DOHH2 (cell line): ENCODE data around the gene CCDC8.

Experiments used
- H3F3A ChIP-seq: fragments of 200-600 bp; sonication (generic), shearing (Covaris generic); 2 replicates; pipeline ENCODE4 v1.6.0; 2016; ENCODE audit warnings: antibody characterized with exemption, mild to moderate bottlenecking; ENCODE audit not compliant: control insufficient read depth, insufficient read depth
- H3K27ac ChIP-seq: fragments of 200-600 bp; sonication (generic); 2 replicates; pipeline ENCODE4 v1.5.1; 2014; ENCODE audit warnings: low read depth, mild to moderate bottlenecking, low read length, moderate library complexity
- H3K27me3 ChIP-seq: fragments of 200-600 bp; sonication (generic); 2 replicates; pipeline ENCODE4 v1.6.1; 2014; ENCODE audit warnings: mild to moderate bottlenecking, low read length, mixed read lengths; ENCODE audit not compliant: control insufficient read depth
- H3K36me3 ChIP-seq: fragments of 200-600 bp; sonication (generic); 2 replicates; pipeline ENCODE4 v1.6.1; 2014; ENCODE audit warnings: mild to moderate bottlenecking, low read length, moderate library complexity, mixed read lengths; ENCODE audit not compliant: control insufficient read depth
- H3K4me1 ChIP-seq: fragments of 200-600 bp; sonication (generic); 2 replicates; pipeline ENCODE4 v1.6.1; 2014; ENCODE audit warnings: mild to moderate bottlenecking, low read length, mixed read lengths; ENCODE audit not compliant: control insufficient read depth
- H3K4me2 ChIP-seq: fragments of 200-600 bp; sonication (generic); 2 replicates; pipeline ENCODE4 v1.6.0; 2014; ENCODE audit warnings: mild to moderate bottlenecking, low read length, moderate library complexity
- H3K4me3 ChIP-seq: fragments of 200-600 bp; sonication (generic); 2 replicates; pipeline ENCODE4 v1.5.1; 2014; ENCODE audit warnings: mild to moderate bottlenecking, low read length, mixed read lengths
- H3K79me2 ChIP-seq: fragments of 200-600 bp; sonication (generic); 2 replicates; pipeline ENCODE4 v1.6.1; 2014; ENCODE audit warnings: mild to moderate bottlenecking, low read length, mixed read lengths; ENCODE audit not compliant: control insufficient read depth
- H3K9me2 ChIP-seq: fragments of 200-600 bp; sonication (generic); replicated peaks from 2 replicates; pipeline ENCODE4 v1.6.1; 2014; ENCODE audit warnings: mild to moderate bottlenecking, low read length, mixed read lengths; ENCODE audit not compliant: control insufficient read depth
- H3K9me3 ChIP-seq: fragments of 200-600 bp; sonication (generic); 2 replicates; pipeline ENCODE4 v1.6.1; 2014; ENCODE audit warnings: antibody characterized with exemption, low read length, mixed read lengths; ENCODE audit not compliant: control insufficient read depth, insufficient read depth
- H4K20me1 ChIP-seq: fragments of 200-600 bp; sonication (generic); 2 replicates; pipeline ENCODE4 v1.6.0; 2014; ENCODE audit warnings: low read depth, mild to moderate bottlenecking, antibody characterized with exemption, low read length, moderate library complexity; ENCODE audit not compliant: control insufficient read depth, insufficient read depth
- EZH2phosphoT487 ChIP-seq: fragments of 200-600 bp; sonication (generic); IDR thresholded peaks from 2 replicates; pipeline ENCODE4 v1.6.1; 2017; ENCODE audit warnings: borderline replicate concordance, mild to moderate bottlenecking, antibody characterized with exemption, low read length, moderate library complexity, mixed read lengths
- TF ChIP-seq, protein P1 (sequence below): fragments of 200-600 bp; sonication (generic); IDR thresholded peaks from one replicate; pipeline ENCODE4 v1.5.1; 2014; ENCODE audit warnings: antibody characterized with exemption, mild to moderate bottlenecking, low read depth, low read length; ENCODE audit not compliant: poor library complexity, severe bottlenecking

The CCDC8 gene

DNA sequence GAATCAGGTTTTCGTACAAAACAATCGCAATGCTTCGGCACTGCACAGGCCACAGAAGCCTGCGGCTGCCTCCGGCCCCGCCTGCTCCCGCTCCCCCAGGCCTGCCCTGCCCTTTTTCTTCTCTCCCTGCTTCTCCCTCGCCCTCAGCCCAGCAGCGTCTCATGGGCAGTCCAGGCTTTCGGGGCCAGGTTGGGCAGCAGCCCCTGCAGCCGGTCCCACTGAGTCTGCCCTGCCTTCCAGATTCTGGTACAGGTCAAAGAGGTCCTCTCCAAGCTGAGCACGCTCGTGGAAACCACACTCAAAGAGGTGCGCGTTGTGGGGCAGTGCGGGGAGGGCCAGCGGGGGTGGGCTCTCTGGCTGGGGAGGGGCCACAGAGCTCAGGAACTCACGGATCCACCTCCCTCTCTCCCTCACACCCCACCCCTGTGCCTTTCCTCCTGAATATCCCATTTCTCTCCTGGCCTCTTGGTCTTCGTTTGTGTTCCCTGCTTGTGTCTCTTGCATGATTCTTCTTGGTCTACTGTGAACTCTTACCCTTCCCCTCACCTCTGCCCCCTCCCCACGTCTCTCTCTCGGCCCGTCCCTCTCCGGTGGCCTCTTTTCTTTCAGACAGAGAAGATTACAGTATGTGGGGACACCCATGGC is 30.1 kb downstream of the CCDC8 start:
- H3K36me3 ChIP-seq = peaks cover 92% of the 10 kb centered on the region
- no peaks in the 10 kb centered on the region for H3K27me3 ChIP-seq

DNA sequence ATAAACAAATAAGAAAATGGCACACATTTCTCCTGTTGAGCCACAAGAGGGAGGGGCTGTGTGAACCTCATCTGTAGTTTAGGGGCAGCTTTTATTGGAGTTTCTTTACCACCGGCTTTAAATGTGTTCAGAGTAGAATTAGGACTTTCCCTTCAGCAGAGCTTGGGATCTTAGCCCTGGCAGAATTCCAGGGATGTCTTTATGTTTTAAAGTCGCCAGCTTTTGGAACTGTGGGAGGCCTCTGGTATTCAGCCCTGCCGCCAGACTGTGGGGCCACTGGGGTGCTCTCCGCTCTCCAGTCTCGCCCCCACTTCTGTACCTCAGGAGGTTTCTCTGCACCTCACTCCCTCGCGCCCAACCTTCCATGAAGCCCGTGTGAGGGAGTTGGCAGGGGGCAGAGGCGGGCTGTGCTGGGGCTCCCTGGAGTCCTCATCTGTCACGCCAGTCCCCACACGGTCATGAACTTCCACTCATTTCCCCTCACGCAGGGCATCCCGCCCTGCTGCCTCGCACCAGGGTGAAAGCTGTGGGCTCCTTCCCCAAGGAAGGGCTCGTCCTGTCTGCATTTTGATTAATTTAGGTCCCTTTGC is 31.5 kb downstream of the CCDC8 start:
- H3K79me2 ChIP-seq = peaks cover 46% of the 10 kb centered on the region
- H3K9me3 ChIP-seq = no peaks in the 10 kb centered on the region
- H3K9me2 ChIP-seq = no peaks in the 10 kb centered on the region
- H3F3A ChIP-seq = peaks cover 2% of the 10 kb centered on the region; the same call in 1 of the 2 replicates
- H3K4me2 ChIP-seq = no peak overlapping the region
- H3K27me3 ChIP-seq = no peaks in the 10 kb centered on the region
- peaks cover 92% of the 10 kb centered on the region for H3K36me3 ChIP-seq
- peaks cover 25% of the 10 kb centered on the region for H3K4me1 ChIP-seq
- peaks cover 9% of the 10 kb centered on the region; the same call in 1 of the 2 replicates for H4K20me1 ChIP-seq
- no peak for TF ChIP-seq EZH2phosphoT487
- TF ChIP-seq, protein P1, sequence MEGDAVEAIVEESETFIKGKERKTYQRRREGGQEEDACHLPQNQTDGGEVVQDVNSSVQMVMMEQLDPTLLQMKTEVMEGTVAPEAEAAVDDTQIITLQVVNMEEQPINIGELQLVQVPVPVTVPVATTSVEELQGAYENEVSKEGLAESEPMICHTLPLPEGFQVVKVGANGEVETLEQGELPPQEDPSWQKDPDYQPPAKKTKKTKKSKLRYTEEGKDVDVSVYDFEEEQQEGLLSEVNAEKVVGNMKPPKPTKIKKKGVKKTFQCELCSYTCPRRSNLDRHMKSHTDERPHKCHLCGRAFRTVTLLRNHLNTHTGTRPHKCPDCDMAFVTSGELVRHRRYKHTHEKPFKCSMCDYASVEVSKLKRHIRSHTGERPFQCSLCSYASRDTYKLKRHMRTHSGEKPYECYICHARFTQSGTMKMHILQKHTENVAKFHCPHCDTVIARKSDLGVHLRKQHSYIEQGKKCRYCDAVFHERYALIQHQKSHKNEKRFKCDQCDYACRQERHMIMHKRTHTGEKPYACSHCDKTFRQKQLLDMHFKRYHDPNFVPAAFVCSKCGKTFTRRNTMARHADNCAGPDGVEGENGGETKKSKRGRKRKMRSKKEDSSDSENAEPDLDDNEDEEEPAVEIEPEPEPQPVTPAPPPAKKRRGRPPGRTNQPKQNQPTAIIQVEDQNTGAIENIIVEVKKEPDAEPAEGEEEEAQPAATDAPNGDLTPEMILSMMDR = no peak
- no peak overlapping the region for H3K4me3 ChIP-seq
- H3K27ac ChIP-seq = no peak overlapping the region

More for the DNA sequence above, 30.1 kb downstream of the CCDC8 start:
- peaks cover 2% of the 10 kb centered on the region; the same call in 1 of the 2 replicates for H3F3A ChIP-seq
- peaks cover 9% of the 10 kb centered on the region; the same call in 1 of the 2 replicates for H4K20me1 ChIP-seq
- H3K4me1 ChIP-seq = peaks cover 23% of the 10 kb centered on the region
- H3K27ac ChIP-seq = no peak overlapping the region
- TF ChIP-seq, protein P1 = no peak
- no peak for TF ChIP-seq EZH2phosphoT487
- no peak overlapping the region for H3K4me3 ChIP-seq
- peaks cover 34% of the 10 kb centered on the region for H3K79me2 ChIP-seq
- no peaks in the 10 kb centered on the region for H3K9me3 ChIP-seq
- no peaks in the 10 kb centered on the region for H3K9me2 ChIP-seq
- no peak overlapping the region for H3K4me2 ChIP-seq

DNA sequence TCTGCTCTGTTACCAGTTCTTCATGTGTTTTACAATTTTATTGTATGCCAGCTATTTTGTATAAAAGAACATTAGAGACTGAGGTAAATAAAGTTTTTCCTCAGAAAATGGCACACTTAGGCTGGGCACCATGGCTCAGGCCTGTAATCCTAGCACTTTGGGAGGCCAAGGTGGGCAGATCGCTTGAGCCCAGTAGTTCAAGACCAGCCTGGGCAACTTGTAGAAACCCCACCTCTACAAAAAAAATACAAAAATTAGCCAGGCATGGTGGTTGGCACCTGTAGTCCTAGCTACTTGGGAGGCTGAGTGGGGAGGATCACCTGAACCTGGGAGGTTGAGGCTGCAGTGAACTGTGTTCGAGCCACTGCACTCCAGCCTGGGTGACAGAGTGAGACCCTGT is 32.0 kb downstream of the CCDC8 start:
- Histone ChIP-seq H3K9me2 (no peaks in the 10 kb centered on the region), H3K4me1 (peaks cover 25% of the 10 kb centered on the region), H4K20me1 (peaks cover 9% of the 10 kb centered on the region; the same call in 1 of the 2 replicates), H3K27ac (no peak overlapping the region), H3K4me2 (no peak overlapping the region), H3K79me2 (peaks cover 47% of the 10 kb centered on the region), H3K36me3 (peaks cover 95% of the 10 kb centered on the region), H3F3A (peaks cover 2% of the 10 kb centered on the region; the same call in 1 of the 2 replicates), H3K9me3 (no peaks in the 10 kb centered on the region), H3K27me3 (no peaks in the 10 kb centered on the region), H3K4me3 (no peak overlapping the region)
- TF ChIP-seq, protein P1 = no peak
- no peak for TF ChIP-seq EZH2phosphoT487
